Sigmoid colon (tissue), 4 donors: ENCODE data around the gene KAZN.

Source experiments
- POLR2A ChIP-seq, 2 donors: fragments of 450-650 bp; IDR thresholded peaks; one replicate each; pipeline ENCODE4 v1.6.1; 2016; ENCODE audit warnings: antibody characterized with exemption in 2 of 2, mild to moderate bottlenecking in 2 of 2, moderate library complexity in 2 of 2
- POLR2AphosphoS5 ChIP-seq, 4 donors: sonication (generic); formaldehyde crosslinking; IDR thresholded peaks; one replicate each; pipeline ENCODE4 v1.6.1; 2017; ENCODE audit warnings: antibody characterized with exemption in 4 of 4
- TF ChIP-seq, protein P1 (sequence below), 4 experiments: fragments of 450-650 bp in 3 of 4; fragments of 200-600 bp in 1 of 4; IDR thresholded peaks; one replicate each; pipeline ENCODE4 v1.5.1; 2016 to 2019; ENCODE audit warnings: antibody characterized with exemption in 4 of 4, mild to moderate bottlenecking in 3 of 4, moderate library complexity in 2 of 4

DNA sequence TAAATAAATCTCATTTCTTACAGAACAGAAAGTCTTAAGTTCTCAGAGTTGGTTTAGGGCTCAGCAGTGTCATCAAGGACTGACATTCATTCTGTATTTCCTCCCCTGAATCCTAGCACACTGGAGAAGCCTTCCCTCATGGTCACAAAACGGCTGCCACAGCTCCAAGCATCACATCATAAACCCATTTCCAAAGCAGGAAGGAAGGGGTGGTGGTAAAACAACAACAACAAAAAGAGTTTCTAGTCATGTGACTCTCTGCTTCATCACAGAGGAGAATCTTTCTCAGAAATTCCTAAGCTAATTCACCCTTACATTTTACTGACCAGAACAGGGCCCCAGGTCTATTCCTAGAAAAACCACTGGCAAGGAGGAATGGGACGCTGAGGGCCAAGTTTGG, 210.3 kb downstream of the KAZN start:
- TF ChIP-seq, protein P1, sequence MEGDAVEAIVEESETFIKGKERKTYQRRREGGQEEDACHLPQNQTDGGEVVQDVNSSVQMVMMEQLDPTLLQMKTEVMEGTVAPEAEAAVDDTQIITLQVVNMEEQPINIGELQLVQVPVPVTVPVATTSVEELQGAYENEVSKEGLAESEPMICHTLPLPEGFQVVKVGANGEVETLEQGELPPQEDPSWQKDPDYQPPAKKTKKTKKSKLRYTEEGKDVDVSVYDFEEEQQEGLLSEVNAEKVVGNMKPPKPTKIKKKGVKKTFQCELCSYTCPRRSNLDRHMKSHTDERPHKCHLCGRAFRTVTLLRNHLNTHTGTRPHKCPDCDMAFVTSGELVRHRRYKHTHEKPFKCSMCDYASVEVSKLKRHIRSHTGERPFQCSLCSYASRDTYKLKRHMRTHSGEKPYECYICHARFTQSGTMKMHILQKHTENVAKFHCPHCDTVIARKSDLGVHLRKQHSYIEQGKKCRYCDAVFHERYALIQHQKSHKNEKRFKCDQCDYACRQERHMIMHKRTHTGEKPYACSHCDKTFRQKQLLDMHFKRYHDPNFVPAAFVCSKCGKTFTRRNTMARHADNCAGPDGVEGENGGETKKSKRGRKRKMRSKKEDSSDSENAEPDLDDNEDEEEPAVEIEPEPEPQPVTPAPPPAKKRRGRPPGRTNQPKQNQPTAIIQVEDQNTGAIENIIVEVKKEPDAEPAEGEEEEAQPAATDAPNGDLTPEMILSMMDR (IDR thresholded peaks at IDR 0.05): no peak
- TF ChIP-seq POLR2A (IDR thresholded peaks at IDR 0.05) (no peak), POLR2AphosphoS5 (IDR thresholded peaks at IDR 0.05) (no peak)
